Astrocyte of the spinal cord (primary cell): ENCODE results near the gene SUCO.

Experiments
- DNase-seq: peaks from one replicate; pipeline ENCODE4 v3.0.0; 2011; ENCODE audit warnings: low read depth, low spot score
- H3K4me3 ChIP-seq: 2 replicates; pipeline ENCODE4 v1.5.1; 2011; ENCODE audit warnings: low read depth, mild to moderate bottlenecking, low read length, moderate library complexity
- in situ Hi-C: cut with HindIII; loops from 2 replicates; pipeline ENCODE4 v1.10.0; 2017; ENCODE audit warnings: low sequenced_read_pairs
- TF ChIP-seq, protein P1 (sequence below): IDR thresholded peaks from 2 replicates; pipeline ENCODE4 v1.5.1; 2012; ENCODE audit warnings: low read depth, mild to moderate bottlenecking, low read length, inconsistent platforms

Gene SUCO

DNA sequence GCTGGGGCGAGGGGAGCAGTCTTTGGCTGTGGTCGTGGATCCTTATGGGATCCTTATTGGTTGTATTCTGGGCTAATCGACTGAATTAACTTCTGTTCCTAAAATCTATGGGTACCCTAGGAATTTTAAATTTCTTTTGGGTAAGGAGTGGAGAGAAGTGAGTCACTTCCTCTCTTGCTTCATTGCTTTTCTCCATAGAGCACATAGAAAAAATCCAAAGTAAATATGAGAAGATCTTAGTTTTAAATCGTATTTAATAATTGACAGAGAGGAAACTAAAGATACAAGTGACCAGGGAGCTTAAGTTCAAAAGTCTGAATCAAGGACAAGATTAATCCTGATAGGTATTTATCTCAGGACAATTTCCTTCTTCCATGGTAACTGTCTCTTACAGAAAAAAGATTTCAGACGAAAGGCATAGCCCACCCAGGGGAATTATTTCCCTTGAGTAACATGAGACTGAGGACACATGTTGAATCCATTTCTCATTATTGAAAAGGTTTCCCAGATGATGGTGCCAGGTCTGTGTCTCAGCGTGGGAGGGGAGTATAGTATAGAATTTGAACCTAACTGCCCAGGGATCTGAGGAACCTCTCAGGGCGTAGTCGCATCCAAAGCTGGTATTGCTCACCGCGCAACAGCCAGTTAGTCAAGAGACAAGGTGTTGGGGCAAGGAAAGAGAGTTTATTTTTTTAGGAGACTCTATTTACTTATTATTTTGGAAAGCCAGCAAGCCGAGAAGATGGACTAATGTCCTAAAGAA lies 97.3 kb downstream of the SUCO start:
- DNase-seq: peak; percentile 46
- TF ChIP-seq, protein P1, sequence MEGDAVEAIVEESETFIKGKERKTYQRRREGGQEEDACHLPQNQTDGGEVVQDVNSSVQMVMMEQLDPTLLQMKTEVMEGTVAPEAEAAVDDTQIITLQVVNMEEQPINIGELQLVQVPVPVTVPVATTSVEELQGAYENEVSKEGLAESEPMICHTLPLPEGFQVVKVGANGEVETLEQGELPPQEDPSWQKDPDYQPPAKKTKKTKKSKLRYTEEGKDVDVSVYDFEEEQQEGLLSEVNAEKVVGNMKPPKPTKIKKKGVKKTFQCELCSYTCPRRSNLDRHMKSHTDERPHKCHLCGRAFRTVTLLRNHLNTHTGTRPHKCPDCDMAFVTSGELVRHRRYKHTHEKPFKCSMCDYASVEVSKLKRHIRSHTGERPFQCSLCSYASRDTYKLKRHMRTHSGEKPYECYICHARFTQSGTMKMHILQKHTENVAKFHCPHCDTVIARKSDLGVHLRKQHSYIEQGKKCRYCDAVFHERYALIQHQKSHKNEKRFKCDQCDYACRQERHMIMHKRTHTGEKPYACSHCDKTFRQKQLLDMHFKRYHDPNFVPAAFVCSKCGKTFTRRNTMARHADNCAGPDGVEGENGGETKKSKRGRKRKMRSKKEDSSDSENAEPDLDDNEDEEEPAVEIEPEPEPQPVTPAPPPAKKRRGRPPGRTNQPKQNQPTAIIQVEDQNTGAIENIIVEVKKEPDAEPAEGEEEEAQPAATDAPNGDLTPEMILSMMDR: no peak
- no peak overlapping the region for H3K4me3 ChIP-seq
- in situ Hi-C loops: no loop called here

DNA sequence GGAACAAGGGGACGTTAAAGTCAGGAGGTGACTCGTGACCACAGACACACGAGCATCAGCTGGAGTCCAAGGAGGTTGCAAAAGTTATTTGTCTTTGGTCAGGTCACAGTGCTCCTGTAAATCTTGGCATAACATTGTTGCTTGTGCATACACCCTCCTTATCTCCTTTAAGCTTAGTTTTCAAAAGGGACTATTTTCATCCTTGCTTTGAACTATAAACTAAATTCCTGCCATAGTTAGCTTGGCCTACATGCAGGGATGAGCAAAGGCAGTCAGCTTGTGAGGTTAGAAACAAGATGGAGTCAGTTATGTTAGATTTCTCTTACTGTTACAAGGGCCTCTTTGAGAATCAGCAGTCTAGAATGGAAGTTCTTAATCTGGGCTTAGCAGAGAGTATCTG lies 97.9 kb downstream of the SUCO start:
- no peak overlapping the region for H3K4me3 ChIP-seq
- TF ChIP-seq, protein P1: no peak
- no peak for DNase-seq
- in situ Hi-C loops: no loop called here

DNA sequence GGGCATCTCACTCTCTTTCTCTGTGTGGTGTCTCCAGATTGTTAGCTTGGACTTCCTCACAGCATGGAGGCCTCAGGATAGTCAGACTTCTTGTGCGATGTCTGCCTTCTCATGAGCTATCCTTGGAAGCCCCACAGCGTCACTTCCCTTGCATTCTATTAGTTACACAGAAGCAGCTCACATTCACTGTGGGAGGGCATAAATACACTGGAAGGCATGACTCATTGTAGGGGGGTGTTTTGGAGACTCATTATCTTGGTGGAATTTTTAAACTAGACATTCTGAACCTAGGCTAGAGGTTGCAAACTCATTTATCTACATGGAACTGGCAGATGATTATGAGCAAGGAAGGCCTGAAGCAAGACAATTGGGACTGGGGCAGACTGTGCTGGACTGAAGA lies 104.6 kb downstream of the SUCO start:
- no peak overlapping the region for H3K4me3 ChIP-seq
- in situ Hi-C loops: no loop called here
- peak; percentile 90 for DNase-seq
- TF ChIP-seq, protein P1: no peak

DNA sequence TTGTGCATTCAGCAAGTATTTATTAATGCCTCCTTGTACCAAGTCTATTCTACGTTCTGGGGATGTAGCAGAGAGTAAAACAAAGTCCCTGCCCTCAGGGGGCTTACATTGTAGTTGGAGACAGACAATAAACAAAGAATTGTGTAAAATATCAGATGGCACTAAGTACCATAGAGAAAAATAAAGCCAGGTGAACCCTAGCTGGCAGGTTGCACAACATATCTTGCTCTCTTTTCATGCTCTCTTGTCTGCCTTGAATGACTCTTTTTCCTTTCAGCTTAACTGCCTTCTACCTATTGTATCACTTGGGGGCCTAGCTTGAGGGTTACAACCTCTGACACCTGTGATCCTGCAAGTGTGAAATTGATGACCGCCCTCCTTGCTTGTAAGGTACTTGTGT lies 105.3 kb downstream of the SUCO start:
- DNase-seq: no peak
- in situ Hi-C loops: no loop called here
- H3K4me3 ChIP-seq: no peak overlapping the region
- TF ChIP-seq, protein P1: no peak

DNA sequence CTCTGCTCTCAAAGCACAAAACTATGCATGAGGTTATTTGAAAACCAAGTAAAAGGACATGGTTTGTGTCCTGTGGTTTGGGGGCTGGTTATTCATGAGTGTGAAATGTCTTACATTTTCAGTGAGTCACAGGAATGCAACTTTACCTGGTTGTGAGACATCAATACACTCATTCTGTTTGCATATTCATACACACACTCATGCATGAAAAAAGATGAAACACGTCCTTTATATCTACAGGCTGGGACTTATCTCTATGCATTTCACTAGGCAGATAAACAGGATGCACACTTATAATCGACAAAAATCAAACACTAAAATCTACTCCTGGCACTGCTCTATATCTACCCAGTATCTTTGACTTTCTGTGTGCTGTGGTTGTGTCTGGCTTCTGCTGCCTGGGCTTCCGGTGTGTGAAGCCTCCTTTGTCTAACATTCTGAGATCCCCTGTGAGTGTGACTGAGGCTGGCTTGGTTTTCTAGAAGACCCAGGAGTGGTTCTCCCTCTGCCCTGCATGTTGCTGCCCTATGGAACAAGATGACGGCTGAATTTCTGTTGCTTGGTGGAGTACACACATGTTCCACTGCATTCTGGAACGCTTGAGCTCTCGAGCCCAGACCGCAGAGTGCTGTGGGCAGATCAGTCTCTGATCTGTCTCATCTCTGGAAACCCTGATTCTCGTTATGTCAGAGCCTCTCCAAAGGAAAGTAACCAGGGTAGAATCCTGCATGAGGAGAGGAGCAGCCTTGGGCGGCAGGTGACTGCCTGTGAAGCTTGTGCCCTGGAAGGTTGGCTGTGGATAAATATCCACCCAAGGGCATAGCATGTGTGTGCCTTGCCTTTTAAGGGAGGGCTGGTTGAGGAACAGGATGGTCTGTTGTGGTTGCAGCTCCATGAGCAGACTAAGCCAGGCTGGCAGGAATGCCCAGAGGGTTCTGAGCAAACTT lies 106.2 kb downstream of the SUCO start:
- TF ChIP-seq, protein P1: no peak
- peak; percentile 96 for DNase-seq
- in situ Hi-C loops: no loop called here
- no peak overlapping the region for H3K4me3 ChIP-seq

DNA sequence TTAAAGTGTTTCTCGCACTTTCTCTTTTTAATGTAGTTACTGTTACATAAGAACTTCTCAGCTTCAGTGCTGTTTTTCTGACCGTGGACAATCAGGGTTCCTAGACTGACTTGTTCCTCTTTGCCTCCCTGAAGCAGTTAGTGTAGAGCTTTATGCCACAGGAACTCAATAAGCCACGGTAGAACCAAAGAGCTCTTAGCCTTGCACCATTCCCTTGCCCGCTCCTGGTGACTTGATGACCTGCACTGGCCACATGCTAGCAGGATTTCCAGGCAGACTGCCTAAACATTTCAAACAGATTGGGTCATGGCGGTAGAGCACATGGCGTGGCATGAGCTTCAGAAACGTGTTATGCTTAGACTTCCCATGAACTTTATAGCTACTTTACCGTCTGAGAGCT lies 107.2 kb downstream of the SUCO start:
- TF ChIP-seq, protein P1: no peak
- no peak overlapping the region for H3K4me3 ChIP-seq
- in situ Hi-C loops: no loop called here
- DNase-seq: peak; percentile 43
